ENCODE measurements around the gene SPART.

The SPART gene

GRCh38 chr13:36346222-36347083 lies at the start of gene SPART:
Gene SPART, minus strand, starts transcription at chr13:36346394. Its CDS starts 10,564 bp downstream, at chr13:36335830.
- DNase-seq = peak; percentile 90 to 91

- DNase-seq = no peak
These were observed 49.1 kb upstream of the SPART start for GRCh38 chr13:36395280-36395679.

- DNase-seq = no peak
These were observed 39.3 kb upstream of the SPART start for GRCh38 chr13:36385489-36385888.

- DNase-seq = no peak
These were observed 35.8 kb upstream of the SPART start for GRCh38 chr13:36382030-36382429.

- DNase-seq = no peak
These were observed 31.8 kb upstream of the SPART start for GRCh38 chr13:36377826-36378468.

- DNase-seq = no peak
These were observed 27.9 kb upstream of the SPART start for GRCh38 chr13:36374063-36374462.

- no peak for DNase-seq
These were observed 25.0 kb upstream of the SPART start for GRCh38 chr13:36371185-36371584.

- DNase-seq = no peak
These were observed 23.9 kb upstream of the SPART start for GRCh38 chr13:36370108-36370429.

GRCh38 chr13:36369268-36370107 lies 23.3 kb upstream of the SPART start:
- DNase-seq = no peak

- DNase-seq = no peak
These were observed 19.8 kb upstream of the SPART start for GRCh38 chr13:36366031-36366430.

- no peak for DNase-seq
These were observed 17.2 kb upstream of the SPART start for GRCh38 chr13:36363366-36363863.

- DNase-seq = no peak
These were observed 16.7 kb upstream of the SPART start for GRCh38 chr13:36362914-36363313.

GRCh38 chr13:36362251-36362650 lies 16.1 kb upstream of the SPART start:
- no peak for DNase-seq

- DNase-seq = no peak
These were observed 14.7 kb upstream of the SPART start for GRCh38 chr13:36360903-36361302.

GRCh38 chr13:36359301-36359950 lies 13.2 kb upstream of the SPART start:
- DNase-seq = no peak

GRCh38 chr13:36358175-36358718 lies 12.1 kb upstream of the SPART start:
- no peak for DNase-seq

GRCh38 chr13:36357692-36358091 lies 11.5 kb upstream of the SPART start:
- no peak for DNase-seq

GRCh38 chr13:36357231-36357630 lies 11.0 kb upstream of the SPART start:
- no peak for DNase-seq

GRCh38 chr13:36356058-36356457 lies 9.9 kb upstream of the SPART start:
- peak; percentile 14 to 26 for DNase-seq

GRCh38 chr13:36355632-36356031 lies 9.4 kb upstream of the SPART start:
- DNase-seq = no peak

GRCh38 chr13:36354842-36355623 lies 8.8 kb upstream of the SPART start:
- no peak for DNase-seq

GRCh38 chr13:36353001-36353400 lies 6.8 kb upstream of the SPART start:
- no peak for DNase-seq

Measured in SHP77 (cell line).